HG03159 (cell line): ENCODE results near the gene RAB3GAP1.

Experiments
- ATAC-seq: cut with Tn5 transposase; IDR thresholded peaks from one replicate; pipeline ENCODE4 v1.9.1; 2021; ENCODE audit warnings: mild to moderate bottlenecking, moderate library complexity; ENCODE audit not compliant: unreplicated experiment

The RAB3GAP1 gene

DNA sequence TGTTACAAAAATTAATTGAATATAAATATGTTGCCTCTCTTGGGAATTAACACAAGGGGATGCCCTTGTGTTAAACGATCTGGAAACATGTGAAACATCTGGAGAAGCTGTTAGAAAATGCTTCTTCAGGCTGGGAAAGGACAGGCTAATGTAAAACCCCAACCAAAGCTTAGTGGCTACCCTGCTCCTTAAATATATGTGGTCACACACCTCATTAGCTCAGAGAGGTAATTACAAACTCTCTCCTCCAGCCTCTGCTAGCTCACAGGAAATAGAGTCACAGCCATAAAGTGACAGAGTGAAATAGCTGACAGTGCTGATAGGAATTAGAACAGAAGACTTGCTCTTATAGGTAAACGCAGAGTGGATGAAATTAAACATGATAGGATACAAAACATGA is 155.9 kb downstream of the RAB3GAP1 start:
- no peak for ATAC-seq

DNA sequence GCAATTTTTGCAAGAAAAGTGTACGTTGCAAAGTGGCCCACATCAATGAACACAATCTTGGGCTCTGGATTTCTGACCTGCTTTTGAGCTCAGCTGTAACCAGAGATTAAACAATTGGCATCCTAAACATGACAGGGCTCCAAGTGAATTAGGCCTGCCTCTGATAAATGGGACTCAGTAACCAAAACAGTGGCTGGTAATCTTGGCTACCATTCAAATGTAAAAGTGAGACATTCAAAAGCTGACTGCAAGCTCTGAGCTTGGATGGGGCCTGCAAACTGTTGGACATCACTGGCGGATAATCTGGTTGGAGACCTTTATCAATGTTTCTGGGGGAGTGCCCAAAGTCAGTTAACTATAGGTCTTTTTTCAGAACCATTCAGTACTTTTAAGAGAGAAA is 160.7 kb downstream of the RAB3GAP1 start:
- ATAC-seq, result no peak

GRCh38 chr2:135218426-135218825 is 166.3 kb downstream of the RAB3GAP1 start:
- ATAC-seq, result no peak

DNA sequence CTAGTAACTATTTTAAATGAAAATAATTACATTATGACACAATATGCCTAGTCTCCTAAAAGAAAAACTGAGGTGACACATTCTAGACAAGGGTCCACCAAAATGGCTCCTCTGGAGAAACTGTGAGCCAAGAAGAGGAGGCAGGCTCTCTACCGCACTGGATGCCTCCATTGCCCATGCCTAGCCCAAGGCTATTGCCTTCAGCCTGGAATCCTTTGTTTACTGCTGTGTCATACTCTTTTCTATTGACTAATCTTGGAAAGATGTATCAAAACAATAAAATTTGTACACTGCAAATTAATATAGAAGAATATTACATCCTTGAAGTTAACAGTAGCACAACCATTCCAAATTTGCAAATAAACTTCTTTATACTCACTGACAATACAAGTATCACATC is 167.1 kb downstream of the RAB3GAP1 start:
- no peak for ATAC-seq
